Amygdala (tissue), 56 donors: ENCODE measurements around the gene ARID5A.

Experiments used
- DNase-seq, 56 donors: peaks; one replicate each; lab custom pipeline; 2025; lab: John Stamatoyannopoulos, UW

ARID5A gene

DNA sequence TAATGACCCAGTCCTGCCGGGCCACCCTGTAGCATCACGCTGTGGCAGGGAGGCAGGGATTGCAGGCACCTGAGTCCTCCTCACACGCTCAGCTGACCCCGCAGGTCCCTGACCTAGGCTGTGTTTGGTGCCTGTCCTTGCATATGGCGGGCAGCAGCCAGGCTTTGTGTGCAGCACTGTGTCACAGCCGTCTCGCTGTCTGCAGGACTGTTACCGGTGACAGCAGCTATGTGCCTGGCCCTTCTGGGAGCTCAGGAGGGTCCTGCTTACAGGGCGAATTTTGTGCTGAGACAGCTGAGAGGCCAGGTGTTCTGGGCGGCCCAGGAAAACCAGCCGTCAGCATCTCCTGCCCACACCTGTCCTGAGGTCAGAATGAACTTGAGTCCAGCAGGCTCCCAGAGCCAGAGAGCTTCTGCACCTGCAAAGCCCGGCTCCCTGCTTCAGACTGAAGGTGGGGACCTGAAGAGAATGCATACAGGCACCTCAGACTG, 10.4 kb upstream of the ARID5A start:
- DNase-seq = no peak

DNA sequence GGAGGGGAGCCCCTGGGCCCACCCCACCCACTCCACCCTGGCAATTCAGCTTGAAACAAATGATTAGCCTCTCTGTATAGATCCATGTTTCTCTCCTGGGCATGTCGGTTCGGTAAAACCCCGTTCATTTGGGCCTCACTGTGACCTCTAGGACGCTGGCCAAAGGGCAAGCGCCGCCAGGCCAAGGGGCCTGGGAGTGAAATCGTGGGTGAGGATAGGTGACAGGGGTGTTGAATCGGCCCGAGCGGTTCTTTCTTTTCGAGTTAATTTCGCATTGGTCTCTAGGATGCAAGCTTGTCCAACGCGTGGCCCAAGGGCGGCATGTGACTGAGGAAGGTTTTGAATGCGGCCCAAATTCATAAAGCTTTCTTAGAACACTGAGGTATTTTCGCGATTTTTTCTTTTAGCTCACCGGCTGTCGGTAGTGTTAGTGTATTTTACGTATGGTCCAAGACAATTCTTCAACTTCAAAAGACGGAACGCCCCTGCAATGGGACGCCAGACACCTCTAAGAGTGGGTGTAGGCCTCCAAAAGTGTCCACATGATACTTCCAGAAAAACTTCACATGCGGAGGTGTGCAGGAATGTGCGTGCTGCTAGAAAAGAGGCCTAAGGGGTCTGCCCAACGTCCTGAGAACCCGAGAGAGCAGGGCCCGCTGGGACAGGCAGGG, 9.8 kb upstream of the ARID5A start:
- DNase-seq = no peak

DNA sequence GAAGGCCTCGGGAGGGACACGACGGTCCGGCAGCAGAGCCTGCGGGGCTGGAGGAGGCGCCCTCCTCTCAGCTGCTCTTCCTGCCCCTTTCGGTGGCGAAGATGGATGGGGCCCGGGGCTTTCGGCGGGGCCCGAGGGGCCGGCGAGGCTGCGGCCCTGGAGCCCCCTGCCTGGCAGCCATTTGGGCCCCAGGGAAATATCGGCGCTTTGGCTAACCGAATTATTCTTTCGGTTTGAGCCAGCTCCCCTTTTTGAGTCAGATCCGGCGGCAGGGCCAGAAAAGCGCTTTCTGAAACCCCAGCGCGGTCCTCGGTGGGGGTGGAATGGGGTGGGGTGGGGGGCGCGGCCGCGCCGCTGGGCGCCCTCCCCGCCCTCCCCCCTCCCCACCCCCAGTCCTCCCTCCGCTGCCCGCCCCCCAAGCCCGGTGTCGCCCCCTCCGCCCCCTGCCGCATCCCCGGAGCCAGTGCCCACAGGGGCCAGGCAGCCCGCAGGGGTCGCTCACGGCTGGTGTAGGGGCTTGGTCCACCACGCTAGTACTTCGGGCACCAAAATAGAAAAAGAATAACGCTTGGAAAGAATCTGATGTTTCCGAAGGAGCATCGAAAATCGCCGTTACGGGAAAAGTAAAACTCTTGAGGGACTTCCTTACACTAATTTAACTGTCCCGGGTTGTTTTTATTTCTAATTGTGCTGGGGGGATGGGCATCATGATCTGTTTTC, 9.1 kb upstream of the ARID5A start:
- DNase-seq = peak in 9 of 56 donors; percentile 8 to 52 (median 19)

DNA sequence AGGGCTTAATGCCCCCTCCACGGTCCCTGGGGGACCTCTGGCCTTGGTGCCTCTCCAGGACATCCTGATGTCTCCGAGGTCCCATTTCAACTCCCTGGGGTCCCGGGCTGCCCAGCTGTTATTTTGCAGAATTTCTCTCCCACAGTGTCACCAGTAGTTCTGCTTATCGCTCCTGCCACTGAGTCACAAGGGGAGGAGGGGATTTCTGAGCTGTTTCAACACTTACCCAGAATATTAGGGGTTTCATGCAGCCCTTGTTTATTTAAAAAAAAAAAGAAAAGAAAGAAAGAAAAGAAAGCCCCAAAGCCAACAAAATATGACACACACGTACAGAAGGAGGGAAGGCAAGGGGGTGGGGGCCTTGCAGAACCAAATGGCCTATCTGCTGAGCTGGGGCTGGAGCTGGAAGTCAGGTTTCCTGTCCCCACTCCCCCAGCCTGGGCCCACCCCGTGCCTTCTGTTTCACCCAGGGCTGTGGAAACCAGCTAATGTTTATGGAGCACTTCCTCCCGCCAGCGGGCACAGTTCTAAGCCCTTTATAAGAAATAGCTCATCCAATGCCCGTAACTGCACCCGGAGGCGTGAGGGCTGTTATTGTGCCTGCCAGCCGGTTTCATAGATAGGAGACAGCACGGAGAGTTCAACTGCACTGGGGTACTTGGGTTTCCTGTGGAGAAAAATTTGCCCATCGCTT, 8.4 kb upstream of the ARID5A start:
- peak in 19 of 56 donors; percentile 16 to 58 (median 36) for DNase-seq

DNA sequence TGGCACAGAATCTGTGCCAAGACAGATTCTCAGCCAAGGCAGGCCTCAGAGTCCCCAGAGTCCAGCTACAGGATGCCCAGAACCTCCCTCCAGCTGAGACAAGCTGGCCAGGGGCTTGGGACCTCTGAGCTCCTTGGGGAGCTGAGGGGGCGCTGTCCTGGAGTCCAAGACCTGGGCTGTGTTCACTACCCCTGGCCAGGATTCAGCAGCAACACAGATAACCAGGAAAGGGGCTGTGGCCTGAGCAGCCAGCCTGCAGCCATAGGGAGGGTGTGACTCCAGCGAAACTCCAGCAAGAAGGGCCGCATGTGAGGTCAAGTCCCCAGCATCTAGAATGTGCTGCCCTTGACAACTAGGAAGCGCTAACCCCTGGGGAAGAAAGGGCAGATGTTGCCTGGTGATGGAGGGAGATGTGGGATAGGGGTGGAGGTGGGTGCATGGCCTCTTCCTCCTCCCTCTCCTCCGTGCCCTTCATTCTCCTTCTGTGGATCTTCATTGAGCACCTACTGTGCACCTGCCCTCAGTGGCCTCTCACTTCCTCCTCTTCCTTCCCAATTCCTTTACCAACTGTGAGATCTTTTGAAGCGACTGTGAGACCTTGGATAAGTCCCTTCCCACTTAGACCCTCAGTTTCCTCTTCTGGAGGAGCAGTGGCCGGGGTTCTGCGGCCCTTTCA, 7.7 kb upstream of the ARID5A start:
- no peak for DNase-seq

DNA sequence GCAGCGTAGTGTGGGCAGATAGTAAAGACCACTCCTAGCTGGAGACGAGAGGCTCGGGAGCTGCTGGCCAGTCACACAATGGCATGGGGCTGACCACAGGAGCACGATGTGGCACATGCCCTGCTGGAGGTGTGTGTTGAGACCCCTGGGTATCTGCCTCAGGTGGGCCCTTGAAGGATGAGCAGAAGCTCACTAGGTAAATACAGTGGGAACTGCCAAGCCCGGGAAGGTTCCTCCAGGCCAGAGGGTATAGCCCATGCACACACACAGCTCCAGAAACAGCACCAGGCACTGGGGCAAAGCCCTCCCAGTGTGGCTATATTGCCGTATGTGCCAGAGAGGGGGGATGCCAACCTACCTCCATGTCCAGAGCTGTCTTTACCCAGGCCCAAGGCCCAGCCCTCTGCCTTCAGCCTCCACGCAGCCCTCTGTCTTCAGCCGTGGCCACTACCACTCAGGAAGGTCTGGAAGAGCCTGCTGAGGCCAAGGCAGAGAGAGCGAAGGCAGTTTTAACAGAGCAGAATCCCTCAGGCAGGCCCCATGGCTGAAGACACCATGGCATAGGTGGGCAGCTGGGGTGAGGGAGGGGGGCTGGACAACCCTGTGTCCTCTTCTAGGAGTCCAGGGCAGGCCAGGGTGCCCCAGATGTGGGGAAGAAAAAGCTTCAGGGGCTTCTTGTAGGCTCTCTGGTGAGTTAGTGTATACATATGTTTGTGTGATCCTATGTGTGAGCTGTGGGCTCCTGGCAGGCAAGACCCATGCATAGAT, 7.0 kb upstream of the ARID5A start:
- no peak for DNase-seq

DNA sequence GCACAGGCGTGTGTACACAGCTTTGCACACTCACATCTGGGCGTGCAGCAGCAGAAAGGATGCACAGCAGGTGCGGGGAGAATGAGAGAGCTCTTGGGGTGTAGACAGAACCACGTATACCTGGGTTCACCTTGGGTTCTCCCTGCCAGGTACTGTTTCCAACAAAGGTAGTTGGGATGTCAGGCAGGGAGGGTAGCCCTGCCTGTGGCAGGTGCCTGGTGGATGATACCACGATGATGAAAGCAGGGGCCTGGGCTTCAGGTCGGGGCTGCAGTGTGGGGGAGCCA, 6.5 kb upstream of the ARID5A start:
- no peak for DNase-seq

- DNase-seq = no peak
Measured at GRCh38 chr2:96530474-96531357, 5.8 kb upstream of the ARID5A start.

DNA sequence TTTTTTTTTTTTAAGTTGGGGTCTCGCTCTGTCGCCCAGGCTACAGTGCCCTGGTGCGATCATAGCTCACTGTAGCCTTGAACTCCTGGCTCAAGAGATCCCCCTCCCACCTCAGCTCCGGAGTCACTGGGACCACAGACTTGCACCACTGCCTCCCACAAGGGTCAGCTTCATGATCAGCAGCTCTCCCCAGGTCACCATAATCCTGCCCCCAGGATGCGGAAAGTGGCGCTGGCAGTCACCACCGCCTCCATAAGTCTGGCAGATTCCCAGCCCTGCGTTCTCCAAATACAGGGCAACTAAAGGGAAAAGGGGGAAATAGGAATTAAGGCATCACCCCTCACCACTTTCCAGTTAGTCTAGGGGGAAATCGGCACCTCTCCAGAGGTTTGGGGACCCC, 5.2 kb upstream of the ARID5A start:
- DNase-seq = no peak

DNA sequence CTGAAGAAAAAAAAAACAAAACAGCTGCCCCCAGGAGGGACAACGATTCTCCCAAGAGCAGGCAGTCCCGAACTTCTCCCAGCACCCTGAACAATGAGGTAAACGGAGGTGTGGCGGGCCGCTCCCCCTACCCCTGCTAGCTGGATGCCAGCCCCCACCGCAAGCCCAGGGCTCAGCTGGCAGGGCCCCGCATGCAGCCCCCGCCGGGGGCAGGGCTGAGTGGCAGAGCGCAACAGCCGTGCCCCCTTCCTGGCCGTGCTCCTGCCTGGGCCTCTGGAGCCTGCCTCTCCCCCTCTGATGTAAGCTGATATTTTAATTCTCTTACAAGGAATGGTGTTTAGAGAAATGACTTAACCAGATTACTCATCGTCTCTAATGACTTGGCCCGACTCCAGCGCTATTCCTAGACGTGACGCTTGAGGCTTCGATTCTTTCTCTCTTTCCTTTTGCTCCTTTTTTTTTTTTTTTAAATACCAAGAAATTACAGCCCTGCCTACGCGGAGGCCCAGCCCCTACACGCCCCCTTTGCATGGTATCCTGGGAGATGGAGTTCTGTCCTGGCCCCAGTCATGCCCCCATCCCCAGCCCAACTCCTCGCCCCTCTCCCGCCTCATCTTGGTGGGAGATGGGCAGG, 4.6 kb upstream of the ARID5A start:
- DNase-seq = peak in 40 of 56 donors; percentile 19 to 93 (median 60)

GRCh38 chr2:96532641-96533291, 3.8 kb upstream of the ARID5A start:
- DNase-seq = no peak

DNA sequence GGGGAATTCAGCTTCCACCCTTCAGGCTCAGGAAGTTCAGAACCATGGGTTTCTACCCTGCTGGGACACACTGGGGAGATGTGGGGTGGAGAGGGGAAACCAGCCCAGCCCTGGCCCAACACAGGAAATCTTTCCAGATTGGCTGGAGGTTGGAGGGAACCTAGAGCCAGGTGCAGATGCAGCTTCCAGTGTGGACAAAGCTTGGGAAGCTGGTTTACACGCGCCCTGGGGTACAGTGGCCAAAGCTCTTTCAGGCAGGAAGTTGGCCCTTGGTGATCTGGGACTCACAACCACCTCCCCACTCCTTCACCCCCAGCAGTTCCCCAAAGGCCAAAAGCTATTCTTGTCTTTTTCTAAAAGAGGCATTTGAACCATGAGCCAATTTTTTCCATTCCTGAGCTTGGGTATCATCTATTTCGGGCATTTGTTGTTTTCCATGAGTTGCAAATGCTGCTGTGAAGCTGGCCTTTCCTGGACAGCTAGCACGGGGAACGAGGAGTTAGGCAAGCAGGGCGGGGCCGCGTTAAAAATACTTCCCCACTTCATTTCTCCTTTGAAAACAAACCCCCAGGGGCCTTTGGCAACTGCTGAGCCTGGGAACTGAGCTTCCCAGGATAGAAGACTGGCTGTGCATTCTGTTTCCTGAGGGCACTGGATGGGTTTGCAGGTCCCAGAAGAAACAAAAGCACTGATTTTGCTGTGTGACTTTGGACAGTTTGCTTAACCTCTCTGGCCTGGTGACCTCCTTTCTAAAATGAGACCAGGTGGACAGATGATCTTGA, 3.1 kb upstream of the ARID5A start:
- DNase-seq = peak in 10 of 56 donors; percentile 11 to 63 (median 22)

- DNase-seq = no peak
Measured at GRCh38 chr2:96534141-96534540, 2.4 kb upstream of the ARID5A start.

DNA sequence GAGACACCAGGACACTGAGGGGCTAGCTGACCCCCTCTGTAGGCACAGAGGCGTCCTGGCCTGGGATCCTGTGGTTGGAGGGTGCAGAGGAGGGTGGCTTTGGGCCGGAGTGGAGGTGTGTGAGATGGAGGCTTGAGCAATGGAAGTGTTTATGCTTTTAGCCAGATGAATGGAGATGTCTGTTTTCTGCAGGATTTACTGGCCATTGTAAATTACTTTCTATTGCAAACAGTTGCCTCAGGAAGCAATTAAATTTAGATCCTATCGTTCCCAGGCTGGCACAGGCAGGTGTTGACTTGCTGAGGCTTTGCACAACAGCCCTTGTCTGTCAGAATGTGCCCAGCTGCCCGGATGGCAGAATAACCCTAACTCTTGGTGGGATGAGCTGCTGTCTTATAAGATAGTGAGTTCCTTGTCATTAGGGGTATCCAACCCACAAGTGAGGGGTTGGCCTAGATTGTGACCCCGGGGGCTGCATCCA, 1.8 kb upstream of the ARID5A start:
- DNase-seq = no peak

DNA sequence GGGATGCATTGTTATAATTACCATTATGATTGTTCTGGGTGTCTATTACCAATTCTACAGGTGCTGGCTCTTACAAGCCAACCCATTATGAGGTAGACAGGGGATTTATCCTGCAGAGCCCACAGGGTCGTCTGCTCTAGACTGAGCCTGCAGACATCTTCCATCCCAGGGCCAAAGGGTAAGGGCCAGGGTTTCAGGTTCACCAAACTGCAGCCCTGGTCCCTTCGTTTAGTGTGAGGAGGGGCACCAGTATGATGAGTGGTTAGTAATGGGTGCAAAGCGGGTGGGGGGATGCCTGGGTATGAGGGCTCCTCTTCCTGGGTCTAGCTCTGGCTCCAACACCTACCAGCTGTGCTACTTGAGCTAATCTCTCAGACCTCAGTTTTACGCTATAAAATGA, 1.2 kb upstream of the ARID5A start:
- no peak for DNase-seq

GRCh38 chr2:96537066-96537733, 648 bp downstream of the ARID5A start:
- peak in 17 of 56 donors; percentile 21 to 61 (median 45) for DNase-seq
